H1 (cell line): ENCODE results near the gene HES4. TPM values are rescaled to one million over a fixed set of nuclear protein-coding genes. Genes with fewer than 3 reads are reported as not detected.
A peak's percentile ranks its signal among the peaks of the same experiment; 100 is the strongest.

Source experiments
- CTCF ChIA-PET: fragments of 300-600 bp; sonication (Branson Sonifier 250); formaldehyde crosslinking; loops from one replicate; lab custom pipeline; 2021; ENCODE audit not compliant: partially characterized antibody; lab: Charles Lee
- POLR2A ChIA-PET: fragments of 300-600 bp; sonication (Branson Sonifier 250); formaldehyde crosslinking; loops from one replicate; lab custom pipeline; 2021; ENCODE audit warnings: inconsistent platforms; ENCODE audit not compliant: partially characterized antibody; lab: Charles Lee
- DNase-seq, 2 experiments: peaks; one replicate each; pipeline versions ENCODE4 v3.0.0 to v3.0.0-alpha.2; 2010 to 2022; ENCODE audit warnings: low spot score in 2 of 2, low read depth in 1 of 2, mixed read lengths in 1 of 2
- FAIRE-seq: peaks from 2 replicates; lab custom pipeline; 2011; peaks lifted over from hg19 to GRCh38; lab: Jason Lieb, UNC
- H2AFZ ChIP-seq: 2 replicates; pipeline ENCODE4 v1.8.1; 2012; ENCODE audit warnings: low read length, inconsistent platforms
- H2AK5ac ChIP-seq: 2 replicates; pipeline ENCODE4 v1.6.1; 2013; ENCODE audit warnings: low read depth, low read length
- H2BK120ac ChIP-seq: replicated peaks from 2 replicates; pipeline ENCODE3; 2013; ENCODE audit warnings: low read depth, low read length, inconsistent platforms
- H2BK12ac ChIP-seq: 2 replicates; pipeline ENCODE4 v1.6.1; 2013; ENCODE audit warnings: low read depth, low read length
- H2BK15ac ChIP-seq: 2 replicates; pipeline ENCODE4 v1.6.1; 2013; ENCODE audit warnings: low read length
- H2BK20ac ChIP-seq: 2 replicates; pipeline ENCODE4 v1.6.1; 2013; ENCODE audit warnings: low read length
- H2BK5ac ChIP-seq: 2 replicates; pipeline ENCODE4 v1.6.1; 2013; ENCODE audit warnings: low read depth, low read length
- H3K14ac ChIP-seq: 2 replicates; pipeline ENCODE4 v1.6.1; 2013; ENCODE audit warnings: inconsistent platforms; ENCODE audit not compliant: insufficient read length
- H3K18ac ChIP-seq: 2 replicates; pipeline ENCODE4 v1.6.1; 2013; ENCODE audit warnings: low read length; ENCODE audit errors: extremely low read depth
- H3K23ac ChIP-seq: 2 replicates; pipeline ENCODE4 v1.6.1; 2013; ENCODE audit warnings: inconsistent platforms; ENCODE audit not compliant: insufficient read length
- H3K23me2 ChIP-seq: 2 replicates; pipeline ENCODE4 v1.6.1; 2013; ENCODE audit warnings: low read depth, low read length
- H3K27ac ChIP-seq: 2 replicates; pipeline ENCODE4 v1.6.1; 2011; ENCODE audit warnings: low read depth, low read length, inconsistent platforms
- H3K27me3 ChIP-seq, 4 experiments: replicated peaks in 1 of 4; 1 replicate in 1 of 4; 2 replicates in 3 of 4; pipeline versions ENCODE4 v1.6.1 to v1.8.1; 2011 to 2013; ENCODE audit warnings: low read length in 3 of 4, mild to moderate bottlenecking in 3 of 4, inconsistent platforms in 2 of 4, mixed read lengths in 2 of 4, moderate library complexity in 1 of 4; ENCODE audit not compliant: control insufficient read depth in 3 of 4, insufficient read depth in 3 of 4; ENCODE audit errors: extremely low read depth in 1 of 4
- H3K36me3 ChIP-seq, 4 experiments: 2 replicates each; pipeline versions ENCODE4 v1.6.1 to v1.8.1; 2011 to 2013; ENCODE audit warnings: mild to moderate bottlenecking in 4 of 4, low read length in 3 of 4, moderate library complexity in 2 of 4, control low read depth in 1 of 4, inconsistent platforms in 1 of 4; ENCODE audit not compliant: insufficient read depth in 4 of 4, control insufficient read depth in 2 of 4
- H3K4ac ChIP-seq: replicated peaks from 2 replicates; pipeline ENCODE3; 2013; ENCODE audit warnings: low read length, low read depth, mixed read lengths, inconsistent platforms; ENCODE audit not compliant: insufficient read length
- H3K4me1 ChIP-seq, 4 experiments: replicated peaks in 1 of 4; 1 replicate in 1 of 4; 2 replicates in 3 of 4; pipeline versions ENCODE4 v1.6.1 to v1.8.1; 2011 to 2013; ENCODE audit warnings: low read length in 3 of 4, inconsistent platforms in 2 of 4, mixed read lengths in 1 of 4; ENCODE audit not compliant: insufficient read depth in 4 of 4, control insufficient read depth in 3 of 4
- H3K4me2 ChIP-seq, 2 experiments: 2 replicates each; pipeline versions ENCODE4 v1.6.1 to v1.8.1; 2011 to 2013; ENCODE audit warnings: low read depth in 2 of 2, low read length in 2 of 2, control low read depth in 1 of 2, inconsistent platforms in 1 of 2, mild to moderate bottlenecking in 1 of 2; ENCODE audit not compliant: insufficient read depth in 1 of 2
- H3K4me3 ChIP-seq, 4 experiments: fragments of 200-600, 300-600 bp in 1 of 4; sonication (generic), shearing (Covaris generic), sonication (Bioruptor Twin) in 1 of 4; 2 replicates each; pipeline versions ENCODE4 v1.5.1 to v1.8.1; 2011 to 2016; ENCODE audit warnings: low read length in 4 of 4, low read depth in 3 of 4, control low read depth in 2 of 4, inconsistent platforms in 2 of 4, mild to moderate bottlenecking in 2 of 4, mixed read lengths in 1 of 4, moderate library complexity in 1 of 4; ENCODE audit not compliant: insufficient read depth in 2 of 4; ENCODE audit errors: extremely low read depth in 1 of 4
- H3K56ac ChIP-seq: replicated peaks from 2 replicates; pipeline ENCODE3; 2013; ENCODE audit warnings: low read depth, mild to moderate bottlenecking, mixed read lengths, low read length, inconsistent platforms; ENCODE audit not compliant: insufficient read length
- H3K79me1 ChIP-seq: 2 replicates; pipeline ENCODE4 v1.6.1; 2013; ENCODE audit warnings: low read depth, low read length, control low read depth
- H3K79me2 ChIP-seq, 2 experiments: 2 replicates each; pipeline versions ENCODE4 v1.6.1 to v1.8.1; 2012 to 2013; ENCODE audit warnings: low read length in 2 of 2, mild to moderate bottlenecking in 2 of 2, inconsistent platforms in 1 of 2; ENCODE audit not compliant: insufficient read depth in 2 of 2, control insufficient read depth in 1 of 2
- H3K9ac ChIP-seq, 4 experiments: replicated peaks in 1 of 4; 1 replicate in 1 of 4; 2 replicates in 3 of 4; pipeline versions ENCODE4 v1.6.1 to v1.8.1; 2011 to 2013; ENCODE audit warnings: low read depth in 3 of 4, low read length in 3 of 4, control low read depth in 2 of 4, mild to moderate bottlenecking in 2 of 4, moderate library complexity in 2 of 4, inconsistent platforms in 1 of 4; ENCODE audit errors: extremely low read depth in 1 of 4
- H3K9me3 ChIP-seq, 2 experiments: 2 replicates each; pipeline versions ENCODE4 v1.6.1 to v1.8.1; 2012 to 2013; ENCODE audit warnings: mild to moderate bottlenecking in 2 of 2, moderate library complexity in 2 of 2, control low read depth in 1 of 2, inconsistent platforms in 1 of 2, low read depth in 1 of 2, low read length in 1 of 2, mixed read lengths in 1 of 2; ENCODE audit not compliant: insufficient read depth in 2 of 2
- H4K20me1 ChIP-seq, 2 experiments: replicated peaks in 1 of 2; 2 replicates each; pipeline versions ENCODE3 to v1.8.1; 2011 to 2013; ENCODE audit warnings: inconsistent platforms in 2 of 2, low read length in 2 of 2, mild to moderate bottlenecking in 1 of 2; ENCODE audit not compliant: insufficient read depth in 2 of 2, control insufficient read depth in 1 of 2
- H4K5ac ChIP-seq: 2 replicates; pipeline ENCODE4 v1.6.1; 2013; ENCODE audit warnings: low read length, low read depth, mixed read lengths, inconsistent platforms; ENCODE audit not compliant: insufficient read length
- H4K8ac ChIP-seq: 2 replicates; pipeline ENCODE4 v1.8.0; 2013; ENCODE audit warnings: mild to moderate bottlenecking, moderate library complexity, low read length, inconsistent platforms; ENCODE audit not compliant: insufficient read depth; ENCODE audit errors: extremely low read depth
- H4K91ac ChIP-seq: replicated peaks from 2 replicates; pipeline ENCODE3; 2013; ENCODE audit warnings: low read length, mixed read lengths, inconsistent platforms; ENCODE audit not compliant: insufficient read length
- HDAC2 ChIP-seq, 2 experiments: fragments of 300-600 bp in 1 of 2; sonication (generic) in 1 of 2; IDR thresholded peaks; 2 replicates each; pipeline ENCODE4 v1.6.1; 2011 to 2012; ENCODE audit warnings: low read depth in 2 of 2, low read length in 2 of 2, mild to moderate bottlenecking in 2 of 2, moderate library complexity in 2 of 2, borderline replicate concordance in 1 of 2, inconsistent platforms in 1 of 2
- whole genome bisulfite sequencing, 2 experiments: shearing (Covaris generic) in 1 of 2; methylation state at CpG; one replicate each; pipeline versions ENCODE4 v1.1.6 to v1.1.7; 2013 to 2015; ENCODE audit warnings: low lambda C conversion rate in 2 of 2, mixed read lengths in 2 of 2, inconsistent platforms in 1 of 2, low coverage in 1 of 2, missing lambda C conversion rate in 1 of 2; ENCODE audit not compliant: insufficient replicate concordance in 2 of 2, insufficient coverage in 1 of 2, insufficient read length in 1 of 2; ENCODE audit errors: extremely low coverage in 1 of 2, missing lambda C conversion rate in 1 of 2; 5-methylcytosine and 5-hydroxymethylcytosine counted together
- polyA plus RNA-seq, 7 experiments: library from polyadenylated mRNA; depleted of rRNA in 3 of 7; stranded (reverse) in 5 of 7; unstranded in 2 of 7; fragments of >200 nt in 5 of 7; fragments of 200-250 nt in 2 of 7; gene quantifications; 1 replicate in 5 of 7; 2 replicates in 1 of 7; 4 replicates in 1 of 7; pipeline versions ENCODE4 v1.2.1 to v1.2.3, GENCODE V29; 2011 to 2013; ENCODE audit warnings: missing spikeins in 2 of 7, mixed read lengths in 2 of 7
- total RNA-seq: library from RNA; stranded (reverse); fragmentation: NEBNext Ultra II Directional; extraction: Animal tissue kit (Norgen Biotek cat#: 25700); gene quantifications from 2 replicates; pipeline ENCODE4 v1.2.1, GENCODE V29; 2021
- TF ChIP-seq, protein P1 (sequence below): IDR thresholded peaks from 2 replicates; pipeline ENCODE4 v1.6.1; 2012; ENCODE audit warnings: inconsistent platforms

Gene HES4
- total and polyA plus RNA-seq, 2 of the 8 experiments (the other 6 are each of a cell fraction or from before 2014, with no cell fraction given), result 2.8 to 3.5 TPM

DNA sequence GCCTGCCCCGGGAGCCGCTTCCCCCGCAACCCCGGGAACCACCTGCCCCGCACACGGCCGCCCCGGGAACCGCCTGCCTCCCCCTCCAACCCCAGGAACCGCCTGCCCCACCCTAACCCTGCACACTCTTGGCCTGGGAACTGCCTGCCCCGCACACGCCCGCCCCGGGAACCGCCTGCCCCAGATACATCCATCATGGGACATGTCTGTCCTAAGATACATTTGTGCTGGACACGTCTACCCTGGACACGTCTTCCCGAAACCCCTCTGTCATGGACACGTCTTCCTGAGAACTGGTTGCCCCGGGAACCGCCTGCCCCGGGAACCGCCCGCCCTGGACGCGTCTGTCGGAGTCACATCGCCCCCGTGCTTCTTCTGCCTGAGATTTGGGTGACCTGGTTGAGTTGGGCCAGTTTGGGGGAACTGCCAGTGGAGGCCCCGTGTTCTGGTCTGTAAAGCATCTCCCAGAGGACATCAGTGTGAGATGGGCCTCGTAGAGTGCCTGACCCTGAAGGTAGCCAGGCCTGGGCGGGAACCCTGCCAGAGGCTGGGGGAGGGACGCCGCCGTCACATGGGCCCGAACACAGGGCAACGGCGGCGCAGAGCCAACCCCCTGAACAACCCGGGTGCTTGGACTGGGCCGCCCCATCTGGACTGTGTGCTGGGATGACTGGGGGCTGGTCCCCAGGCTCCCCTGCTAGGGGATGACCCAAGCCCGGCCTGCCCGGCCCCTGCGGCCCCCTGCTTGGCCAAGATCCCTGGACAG, 21.6 kb downstream of the HES4 start:
- H3K36me3 ChIP-seq, result no peaks in the 10 kb centered on the region
- H3K27me3 ChIP-seq, result peaks cover 0 to 14% (median 3%) of the 10 kb centered on the region in 4 experiments; a peak in 4 of 7 replicates
- no peak for DNase-seq
- POLR2A ChIA-PET, result no interaction called here
- H2BK120ac ChIP-seq, result no peak overlapping the region
- no peak overlapping the region for H3K27ac ChIP-seq
- CTCF ChIA-PET, result interaction anchor here (6.9 kb wide), 1 partner anchor 14 kb away, joined by 86 read pairs; no protein-coding TSS in a partner anchor
- H3K9me3 ChIP-seq, result no peaks in the 10 kb centered on the region
- H3K18ac ChIP-seq, result no peak overlapping the region
- H3K4me3 ChIP-seq, result no peak overlapping the region
- H2AK5ac ChIP-seq, result no peak overlapping the region
- no peak overlapping the region for H2BK15ac ChIP-seq
- H2BK20ac ChIP-seq, result no peak overlapping the region
- no peak overlapping the region for H3K9ac ChIP-seq
- H3K23me2 ChIP-seq, result peaks cover 2% of the 10 kb centered on the region; the same call in 1 of the 2 replicates
- H3K4ac ChIP-seq, result no peak overlapping the region
- no peak for FAIRE-seq
- WGBS, 2 experiments, result 87% methylated on average over 32 of the region's 44 CpGs; no CpG with 5 or more reads in 1 of the 2 experiments
- TF ChIP-seq, protein P1, sequence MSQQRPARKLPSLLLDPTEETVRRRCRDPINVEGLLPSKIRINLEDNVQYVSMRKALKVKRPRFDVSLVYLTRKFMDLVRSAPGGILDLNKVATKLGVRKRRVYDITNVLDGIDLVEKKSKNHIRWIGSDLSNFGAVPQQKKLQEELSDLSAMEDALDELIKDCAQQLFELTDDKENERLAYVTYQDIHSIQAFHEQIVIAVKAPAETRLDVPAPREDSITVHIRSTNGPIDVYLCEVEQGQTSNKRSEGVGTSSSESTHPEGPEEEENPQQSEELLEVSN, result peak; percentile 70
- no peak for TF ChIP-seq HDAC2 (IDR thresholded peaks at IDR 0.05; ENCODE audit: borderline replicate concordance in 1 of 2, low read depth in 2 of 2, low read length in 2 of 2)
- no peaks in the 10 kb centered on the region for H3K79me1 ChIP-seq
- H4K20me1 ChIP-seq, result peaks cover 0 to 10% of the 10 kb centered on the region in 2 experiments
- no peak overlapping the region for H3K23ac ChIP-seq
- no peak overlapping the region for H3K14ac ChIP-seq
- H2AFZ ChIP-seq, result no peak overlapping the region
- peaks cover 0 to 10% (median under 1%) of the 10 kb centered on the region in 4 experiments; a peak in 4 of 7 replicates for H3K4me1 ChIP-seq
- H4K91ac ChIP-seq, result no peak overlapping the region
- H4K8ac ChIP-seq, result no peak overlapping the region
- H3K56ac ChIP-seq, result no peak overlapping the region
- H4K5ac ChIP-seq, result no peak overlapping the region
- H2BK12ac ChIP-seq, result no peak overlapping the region
- no peak overlapping the region for H2BK5ac ChIP-seq
- H3K79me2 ChIP-seq, result no peaks in the 10 kb centered on the region
- no peak overlapping the region for H3K4me2 ChIP-seq
